Kidney capillary endothelial cell (primary cell): ENCODE results near the gene PTPRD.

Source experiments
- DNase-seq: peaks from one replicate; pipeline ENCODE4 v3.0.0-alpha.2; 2018; ENCODE audit warnings: low spot score

PTPRD gene

DNA sequence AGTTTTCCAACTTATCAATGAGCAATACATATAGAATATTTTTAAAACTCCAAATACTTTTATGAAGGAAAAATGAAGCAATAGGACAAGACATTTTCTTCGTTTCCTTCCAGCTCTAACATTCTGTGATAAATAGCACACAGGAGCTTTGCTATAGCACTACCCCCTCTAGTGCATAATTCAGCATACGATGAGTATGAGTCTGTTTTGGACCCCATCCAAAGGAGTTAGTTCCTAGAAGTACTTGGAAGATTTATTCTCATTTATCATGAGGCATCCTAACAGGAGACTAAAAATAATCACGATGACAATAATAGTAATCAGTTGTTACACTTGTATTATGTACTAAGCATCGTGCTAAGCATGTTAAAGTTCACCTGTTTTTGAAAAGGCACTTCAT is 1751.9 kb downstream of the PTPRD start:
- DNase-seq, result no peak

DNA sequence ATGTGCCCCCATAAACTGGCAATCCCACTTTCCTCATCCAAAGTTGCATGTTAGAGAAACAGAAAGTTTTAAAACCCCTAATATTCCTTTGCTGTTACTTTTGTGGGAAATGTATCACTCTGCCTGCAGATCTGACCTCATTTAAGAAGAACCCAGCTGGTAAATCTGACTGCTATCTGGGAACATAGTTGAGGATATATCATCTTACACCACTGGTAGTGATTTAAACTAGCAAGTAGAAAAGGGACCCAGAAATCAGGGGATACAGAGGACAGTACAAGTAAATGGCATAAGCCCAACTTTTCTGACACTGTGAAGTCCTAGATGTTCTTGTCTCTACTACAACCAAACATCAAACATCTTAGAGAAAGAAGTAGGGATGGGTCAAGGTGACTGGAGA is 1752.7 kb downstream of the PTPRD start:
- DNase-seq, result no peak

DNA sequence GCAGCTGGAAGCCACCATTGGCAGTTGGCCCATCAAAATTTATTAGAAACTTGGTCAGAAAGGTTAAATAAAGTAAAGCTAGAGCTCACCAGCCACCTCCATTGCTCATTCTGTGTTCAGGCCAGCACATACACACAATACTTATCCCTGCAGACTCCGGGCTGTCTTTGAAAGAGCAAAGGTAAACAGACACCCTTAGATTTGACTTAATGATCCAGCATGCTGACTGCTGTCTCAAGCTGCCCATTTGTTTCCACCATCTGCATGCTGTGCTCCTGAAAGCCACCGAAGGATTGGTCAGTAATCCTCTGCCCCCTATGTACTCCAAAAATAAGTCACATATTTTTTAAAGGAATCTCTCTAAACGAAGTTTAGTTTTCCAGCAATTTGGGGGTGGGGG is 1753.4 kb downstream of the PTPRD start:
- no peak for DNase-seq

DNA sequence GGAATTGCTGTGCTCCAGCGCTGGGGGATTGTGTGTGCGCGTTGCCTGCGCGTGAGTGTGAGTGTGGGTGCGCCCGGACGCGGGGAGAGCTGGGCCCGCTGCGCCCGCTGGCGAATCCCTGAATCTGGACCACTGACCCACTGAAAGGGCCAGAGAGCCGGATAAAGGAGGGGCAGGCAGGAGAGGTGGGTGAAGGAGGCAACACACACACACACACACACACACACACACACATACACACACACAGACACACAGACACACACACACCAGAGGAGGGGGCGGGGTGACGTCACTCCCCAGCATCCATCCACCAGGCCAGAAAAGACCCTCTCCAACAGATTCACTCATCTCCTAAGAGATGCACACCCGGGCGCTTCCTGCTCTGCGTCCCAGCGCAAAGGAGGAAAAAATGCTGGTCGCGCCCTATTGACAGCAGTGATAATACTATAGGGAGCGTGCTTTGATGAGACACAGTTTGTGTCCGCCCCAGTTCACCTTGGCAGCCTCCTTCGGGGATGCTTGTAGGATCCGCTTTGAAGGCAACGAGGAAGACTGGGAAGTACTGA is 1754.1 kb downstream of the PTPRD start:
- DNase-seq, result no peak

DNA sequence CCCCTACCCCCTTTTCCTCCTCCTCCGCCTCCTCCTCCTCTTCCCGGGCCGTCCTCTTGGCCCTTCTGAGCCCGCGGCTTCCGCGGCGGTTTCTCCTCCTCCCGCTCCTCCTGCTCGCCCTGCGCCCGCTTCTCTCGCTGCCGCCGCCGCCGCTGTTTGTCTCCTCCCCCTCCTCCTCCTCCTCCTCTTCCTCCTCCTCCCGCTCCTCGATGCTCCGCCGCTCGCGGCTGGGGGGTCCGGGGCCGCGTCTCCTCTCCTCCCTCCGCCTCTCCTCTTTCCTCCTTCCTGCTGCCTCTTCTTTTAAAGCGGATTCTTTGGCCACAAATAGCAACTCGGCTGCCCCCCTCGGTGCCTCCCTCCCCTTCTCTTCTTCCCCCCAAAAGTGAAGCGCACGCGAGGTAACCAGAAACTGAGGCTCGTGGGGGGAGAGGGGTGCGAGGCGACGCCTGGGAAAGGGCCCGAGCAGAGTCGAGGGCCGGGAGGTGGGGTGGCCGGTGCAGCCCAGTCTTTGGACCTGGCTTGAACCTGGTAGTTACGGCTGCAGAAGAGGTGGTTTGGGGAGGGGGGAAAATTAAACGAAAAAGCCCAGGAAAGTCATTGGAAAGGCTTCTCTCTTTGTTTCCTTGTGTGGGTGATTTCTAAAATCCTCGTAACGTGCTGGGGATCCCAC is 1754.7 kb downstream of the PTPRD start:
- DNase-seq, result no peak

DNA sequence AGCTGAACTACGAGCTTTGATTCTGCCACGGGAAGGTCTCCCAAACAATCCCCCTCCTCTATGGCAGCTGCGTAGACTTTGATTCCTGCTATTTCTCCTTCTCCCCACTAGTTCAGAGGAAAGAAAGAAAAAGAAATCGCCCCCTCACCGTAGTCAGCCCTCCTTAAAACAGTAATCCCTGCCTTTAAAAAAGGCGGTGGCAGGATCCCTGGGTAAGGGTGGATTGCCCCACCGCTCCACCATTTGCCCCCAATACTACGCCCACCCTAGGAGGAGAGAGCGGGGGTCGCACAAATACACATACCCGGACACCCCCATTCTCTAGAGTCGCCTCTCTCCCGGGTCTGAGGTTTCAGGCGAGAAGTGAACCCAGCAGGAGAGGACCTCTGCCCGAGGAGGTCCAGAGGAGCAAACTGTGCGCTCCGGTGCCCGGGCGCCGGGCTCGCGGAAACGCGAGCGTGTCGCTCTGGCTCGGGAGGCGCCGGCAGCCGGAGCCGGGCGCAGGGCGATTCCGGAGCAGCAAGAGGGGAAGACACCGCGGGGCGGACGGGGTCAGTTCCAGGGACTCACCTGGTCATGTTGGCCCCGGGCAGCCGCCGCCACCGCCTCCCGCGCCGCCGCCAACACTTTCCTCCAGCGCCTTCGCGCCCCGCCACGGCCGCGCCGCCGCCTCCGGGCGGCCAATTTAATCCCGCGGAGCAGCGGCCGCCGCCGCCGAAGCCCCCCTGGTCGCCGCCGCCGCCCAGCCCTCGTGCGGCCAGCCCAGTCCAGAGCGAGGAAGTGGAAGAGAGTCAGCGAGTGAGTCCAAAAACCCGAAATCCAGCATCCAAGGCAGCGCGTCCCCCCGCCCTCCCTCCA is 1755.5 kb downstream of the PTPRD start:
- no peak for DNase-seq

DNA sequence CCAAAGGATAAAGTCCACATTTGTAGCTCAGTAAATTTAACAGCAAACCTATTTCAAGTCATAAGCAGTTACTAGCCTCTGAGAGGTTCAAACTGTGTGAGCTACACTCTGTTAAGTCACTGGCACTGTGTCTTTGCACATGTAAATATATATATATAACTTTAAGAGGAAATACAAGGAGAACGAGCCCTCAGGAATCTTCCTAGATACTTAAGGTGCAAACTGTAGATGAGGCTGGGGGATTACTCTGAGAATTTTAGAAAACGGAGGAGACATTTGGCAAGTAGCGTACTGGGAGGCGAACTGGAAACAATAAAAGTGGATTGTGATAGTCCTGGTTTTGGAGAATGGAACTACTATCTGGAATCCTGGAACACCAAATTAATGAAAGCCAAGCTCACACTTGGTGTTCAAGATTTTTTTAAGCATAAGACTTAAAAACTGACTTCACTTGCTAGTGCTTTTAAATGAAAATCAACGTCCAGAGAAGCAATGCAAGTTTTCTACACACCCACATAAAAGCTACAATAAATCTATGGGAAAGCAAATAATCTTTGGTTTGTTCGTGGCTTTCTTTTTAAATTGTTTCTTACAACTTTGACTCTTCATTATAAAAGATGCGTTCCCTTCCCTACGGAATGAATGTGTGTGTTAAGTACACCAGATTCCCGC is 1756.3 kb downstream of the PTPRD start:
- DNase-seq, result no peak

DNA sequence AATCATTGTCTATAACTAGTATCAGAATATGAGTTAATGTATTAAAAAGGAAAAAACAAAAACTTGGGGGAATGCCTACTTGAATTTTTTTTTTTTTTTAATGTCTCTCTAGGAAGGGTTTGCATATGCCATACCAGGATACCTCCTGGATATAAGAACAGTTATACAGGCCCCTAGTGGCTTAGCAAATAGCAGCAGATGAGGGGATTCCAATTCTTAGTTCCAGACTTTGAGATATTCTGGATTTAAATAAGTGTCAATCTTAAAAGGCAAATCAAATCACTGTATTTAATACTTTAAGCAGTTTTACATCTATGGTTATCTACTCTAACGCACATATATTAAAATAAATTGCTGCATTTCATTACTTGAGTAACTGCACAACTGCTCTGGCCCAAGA is 1757.8 kb downstream of the PTPRD start:
- no peak for DNase-seq

DNA sequence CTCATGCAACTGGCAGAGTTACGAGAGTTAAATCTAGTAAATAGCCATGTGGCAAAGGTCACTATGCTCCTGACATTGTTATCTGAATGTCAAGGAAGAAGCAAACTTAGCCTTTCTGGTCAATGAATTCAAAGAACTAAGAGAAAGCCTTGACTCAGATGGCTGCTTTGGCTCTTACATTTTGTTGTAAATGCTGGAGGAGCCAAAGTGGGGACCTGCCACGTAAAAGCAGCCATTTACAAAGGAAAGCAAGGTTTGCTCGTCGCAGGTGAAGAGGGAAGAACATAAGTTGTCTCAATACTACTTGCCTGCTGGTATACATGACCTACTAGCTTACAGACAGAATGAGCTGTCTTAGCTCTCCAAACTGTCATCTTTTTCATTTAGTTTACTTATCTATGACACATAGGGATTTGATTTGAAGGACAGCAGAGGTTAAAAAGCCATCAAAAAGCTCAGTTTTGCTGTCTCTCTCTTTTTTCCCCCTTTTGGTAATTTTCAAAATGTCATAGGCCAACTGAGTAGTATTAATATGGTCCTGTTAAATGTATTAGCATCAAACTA is 1760.4 kb downstream of the PTPRD start:
- no peak for DNase-seq

DNA sequence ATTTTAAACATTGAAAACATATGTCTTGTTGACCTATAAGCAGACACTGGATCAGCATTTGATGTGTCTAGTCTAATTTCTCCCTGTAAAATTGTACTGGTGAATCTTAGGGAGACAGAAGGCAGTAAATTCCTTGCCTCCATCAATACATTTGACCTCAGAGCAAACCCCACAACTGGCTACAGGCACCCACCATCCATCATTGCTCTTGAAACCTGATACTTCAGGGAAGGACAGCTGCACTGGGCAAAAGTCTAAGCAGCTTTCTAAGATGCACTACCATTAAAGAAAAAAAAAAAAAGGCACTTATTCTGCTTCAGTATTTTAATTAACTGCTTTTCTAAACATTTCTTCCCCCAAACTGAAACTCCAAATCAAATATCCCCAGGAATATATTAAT is 1761.9 kb downstream of the PTPRD start:
- no peak for DNase-seq

DNA sequence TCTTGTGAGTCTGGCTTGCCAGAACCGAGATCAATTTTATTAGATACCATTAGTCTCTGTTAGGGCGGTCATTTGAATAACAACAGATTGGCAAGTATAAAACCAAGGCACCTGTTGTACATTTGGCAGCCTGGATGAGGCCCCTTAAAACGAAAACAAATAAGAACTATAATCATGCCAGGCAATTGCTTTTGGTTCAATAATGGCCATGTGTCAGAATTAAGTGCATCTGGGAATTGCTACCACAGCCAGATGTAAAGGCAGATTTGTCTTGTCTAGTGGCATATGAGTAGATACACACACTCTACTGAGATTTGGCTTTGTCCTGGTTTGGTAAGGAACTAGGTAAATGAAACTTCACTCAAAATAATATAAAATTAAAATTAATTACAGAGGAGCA is 1767.0 kb downstream of the PTPRD start:
- no peak for DNase-seq

DNA sequence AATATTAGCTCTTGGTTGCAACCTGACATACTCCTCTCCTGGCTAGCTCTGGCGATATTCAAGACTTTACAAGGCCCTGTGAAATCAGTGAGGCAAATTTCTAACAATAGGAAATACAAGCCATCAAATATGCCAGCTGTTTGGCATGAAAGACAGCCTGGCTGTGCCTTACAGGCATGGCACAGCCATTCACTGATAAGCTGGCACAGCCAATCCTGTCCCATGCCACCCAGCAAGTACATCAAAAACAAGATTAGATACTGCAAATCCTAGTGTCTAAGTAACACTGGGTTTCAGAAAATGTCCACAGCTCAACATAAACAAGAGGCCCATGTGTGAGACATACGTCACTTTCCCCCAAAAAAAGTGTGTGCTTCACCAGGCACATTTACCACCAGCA is 1767.4 kb downstream of the PTPRD start:
- DNase-seq, result no peak

DNA sequence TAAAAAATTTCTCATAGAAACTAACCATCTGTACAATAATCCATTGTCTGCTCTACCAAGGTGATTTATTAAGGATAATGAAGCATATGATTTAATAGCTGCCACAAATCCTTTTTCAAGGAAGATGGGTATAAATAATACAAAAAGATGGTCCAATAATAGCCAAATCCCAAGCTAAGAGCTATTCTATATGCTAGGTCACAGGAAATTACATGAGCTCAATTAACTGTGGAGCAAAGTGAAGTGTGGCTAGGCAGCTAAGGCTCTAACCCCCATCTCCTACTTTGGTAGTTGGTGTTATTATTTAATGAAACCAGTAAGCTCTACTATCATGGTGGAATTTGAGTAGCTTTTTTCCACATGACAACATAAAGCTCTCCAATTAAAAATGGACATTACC is 1768.3 kb downstream of the PTPRD start:
- DNase-seq, result no peak

DNA sequence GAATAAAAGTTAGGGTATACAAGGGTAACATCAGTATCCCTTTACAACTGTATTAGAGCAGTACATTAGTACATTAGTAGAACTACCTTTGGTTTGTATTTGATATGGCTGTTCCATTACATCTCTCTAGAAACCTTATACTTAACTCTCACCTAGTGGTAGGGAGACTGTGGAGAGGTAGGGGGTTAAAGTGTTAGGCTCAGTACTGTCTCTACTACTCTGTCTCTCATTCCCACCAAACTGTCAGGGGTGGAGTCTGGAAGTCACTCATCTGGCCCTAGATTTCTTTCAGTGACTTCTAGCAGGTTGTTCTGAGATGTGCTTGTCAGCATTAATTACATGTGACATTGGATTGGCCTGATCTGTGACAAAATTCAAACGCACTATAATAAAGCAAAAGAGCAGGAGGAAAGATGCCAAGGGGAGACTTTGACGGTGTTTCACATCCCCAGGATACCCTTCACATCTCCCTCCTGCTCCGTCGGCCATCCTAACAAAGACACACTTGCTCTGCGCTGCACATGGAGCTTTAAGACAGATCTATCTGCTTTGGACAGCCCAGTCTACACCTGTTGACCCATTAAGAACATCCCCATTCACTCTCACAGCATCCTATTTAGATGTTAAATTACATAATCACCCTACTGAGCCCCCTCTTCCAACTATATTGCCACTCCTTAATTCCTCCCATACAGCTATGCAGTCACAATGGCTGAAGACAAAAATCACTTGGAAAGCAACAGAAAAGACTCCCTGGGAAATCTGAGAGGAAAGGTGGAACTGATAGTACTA is 1770.2 kb downstream of the PTPRD start:
- DNase-seq, result no peak

DNA sequence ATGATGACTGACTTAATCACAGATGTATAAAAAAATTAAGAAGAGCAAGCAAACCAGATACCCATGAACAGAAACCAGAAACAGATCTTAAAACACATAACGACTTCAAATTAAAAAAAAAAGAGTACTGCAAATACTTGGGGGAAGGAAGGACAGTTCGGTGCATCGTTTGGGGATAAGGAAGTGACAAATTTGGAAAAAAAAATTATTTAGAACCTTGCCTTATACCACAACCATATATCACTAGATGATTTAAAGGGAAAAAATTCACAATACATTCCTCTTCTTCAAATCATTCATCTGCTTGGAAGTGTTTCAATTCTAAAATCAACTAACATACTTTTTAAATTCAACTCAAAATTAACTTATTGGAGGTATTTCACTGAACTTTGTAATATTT is 1774.7 kb downstream of the PTPRD start:
- no peak for DNase-seq

DNA sequence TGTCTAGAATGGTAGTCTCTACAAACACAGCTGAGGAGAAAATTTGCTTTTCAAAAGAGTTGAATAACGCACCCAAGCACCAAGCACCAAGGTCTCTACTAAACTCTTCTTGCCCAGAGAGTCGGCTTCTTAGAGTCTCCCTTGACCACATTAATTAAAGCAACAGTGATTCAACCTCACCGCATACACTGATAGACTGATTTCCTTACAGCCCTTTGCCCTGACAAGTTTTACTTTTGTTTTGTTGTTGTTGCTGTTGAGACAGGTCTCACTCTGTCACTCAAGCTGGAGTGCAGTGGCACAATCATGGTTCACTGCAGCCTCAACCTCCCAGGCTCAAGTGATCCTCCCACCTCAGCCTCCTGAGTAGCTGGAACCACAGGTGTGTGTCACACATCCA is 1777.5 kb downstream of the PTPRD start:
- no peak for DNase-seq

DNA sequence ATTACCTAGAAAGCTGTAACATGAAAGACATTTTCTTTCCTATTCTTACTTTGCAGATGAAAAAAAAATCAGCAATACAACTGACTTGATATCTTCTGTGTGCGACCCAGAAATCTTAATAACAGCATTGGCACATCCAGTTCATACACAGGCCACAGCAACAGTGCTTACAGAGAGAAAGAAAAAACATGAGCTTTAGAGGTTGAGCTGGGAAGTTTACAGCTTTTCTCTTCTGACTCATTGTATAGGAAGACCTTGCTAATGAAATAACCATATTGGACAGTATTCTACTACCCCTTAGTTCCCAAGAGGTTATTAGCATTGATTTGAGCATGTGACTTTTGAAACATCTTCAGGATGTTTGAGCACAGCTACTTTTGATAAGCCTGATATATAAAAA is 1779.8 kb downstream of the PTPRD start:
- DNase-seq, result no peak

DNA sequence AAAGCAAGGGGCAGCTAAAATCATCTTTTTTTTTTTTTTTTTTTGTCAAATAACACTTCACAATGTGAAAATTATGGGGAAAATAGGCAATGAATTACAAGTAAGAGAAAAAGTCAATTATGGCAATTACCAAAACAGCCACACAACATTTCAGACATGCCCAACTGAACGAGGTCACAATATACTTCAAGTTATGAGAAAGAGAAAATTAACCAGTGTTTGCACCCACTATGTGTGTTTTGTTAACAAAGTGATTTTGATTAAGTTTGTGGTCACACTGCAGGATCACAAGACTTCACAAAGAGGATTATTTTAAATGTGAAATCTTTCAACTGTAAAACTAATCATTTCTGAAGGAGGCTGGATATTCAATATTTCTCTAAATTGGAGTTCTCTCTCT is 1780.4 kb downstream of the PTPRD start:
- no peak for DNase-seq

DNA sequence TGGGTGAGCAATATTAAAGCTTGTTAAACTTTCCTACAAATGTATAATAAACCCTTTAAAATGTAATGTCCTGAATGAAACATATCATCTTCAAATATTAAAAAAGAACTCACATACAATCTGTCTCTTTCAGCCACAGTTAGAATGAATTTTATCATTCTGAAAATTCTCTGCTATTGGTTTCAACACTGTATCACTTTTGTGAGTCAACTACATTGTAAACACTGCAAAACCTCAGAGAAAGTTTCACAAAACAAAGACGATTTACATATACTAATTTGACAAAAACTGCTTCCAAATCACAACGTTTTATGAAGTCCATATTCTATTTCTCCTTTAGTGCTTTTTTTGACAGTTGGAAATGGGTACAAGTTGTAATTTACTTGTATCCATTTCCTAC is 1781.2 kb downstream of the PTPRD start:
- no peak for DNase-seq

DNA sequence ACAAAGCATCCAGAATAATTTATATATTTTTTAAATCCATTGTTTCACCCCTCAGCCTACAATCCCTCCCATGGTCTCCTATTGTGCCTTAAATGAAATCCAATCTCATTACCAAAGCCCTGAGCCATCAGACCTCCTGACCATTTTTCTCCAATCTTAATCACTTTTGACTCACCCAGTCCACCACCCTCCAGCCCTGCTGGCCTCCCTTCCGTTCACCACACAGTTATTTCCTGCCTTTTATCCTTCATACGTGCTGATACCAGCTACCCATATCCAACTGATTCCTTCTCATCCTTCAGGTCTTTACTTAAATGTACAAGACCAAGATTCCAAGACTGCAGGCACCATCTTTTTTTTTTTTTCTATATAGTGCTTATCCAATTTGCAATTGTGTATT is 1786.5 kb downstream of the PTPRD start:
- no peak for DNase-seq

DNA sequence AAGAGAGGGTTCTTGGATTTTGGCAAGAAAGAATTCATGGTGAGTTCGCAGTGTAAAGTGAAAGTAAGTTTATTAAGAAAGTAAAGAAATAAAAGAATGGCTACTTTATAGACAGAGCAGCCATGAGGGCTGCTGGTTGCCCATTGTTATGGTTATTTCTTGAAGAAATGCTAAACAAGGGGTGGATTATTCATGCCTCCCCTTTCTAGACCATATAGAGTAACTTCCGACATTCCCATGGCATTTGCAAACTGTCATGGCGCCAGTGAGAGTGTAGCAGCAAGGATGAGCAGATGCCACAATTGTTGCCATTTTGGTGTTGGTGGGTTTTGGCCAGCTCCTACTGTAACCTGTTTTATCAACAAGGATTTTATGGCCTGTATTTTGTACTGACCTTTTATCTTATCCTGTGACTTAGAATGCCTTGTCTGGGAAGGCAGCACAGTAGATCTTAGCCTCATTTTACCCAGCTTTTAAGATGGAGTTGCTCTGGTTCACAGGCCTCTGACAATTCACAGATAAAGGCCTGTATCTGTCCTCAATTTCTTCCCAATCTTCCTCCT is 1787.1 kb downstream of the PTPRD start:
- DNase-seq, result no peak
